ENCODE data around the gene HOXD8. TPM values are rescaled to one million over a fixed set of nuclear protein-coding genes. Genes with fewer than 3 reads are reported as not detected.

HOXD8 gene
- total RNA-seq, result not detected

- no peak for DNase-seq
Measured at GRCh38 chr2:176128982-176129796, at the start of gene HOXD8. Gene HOXD8, plus strand, starts transcription at chr2:176129705. Its CDS starts 662 bp downstream, at chr2:176130367.

- DNase-seq, result no peak
Measured at GRCh38 chr2:176079831-176080539, 49.5 kb upstream of the HOXD8 start.

GRCh38 chr2:176080540-176081375, 48.7 kb upstream of the HOXD8 start:
- DNase-seq, result no peak

DNA sequence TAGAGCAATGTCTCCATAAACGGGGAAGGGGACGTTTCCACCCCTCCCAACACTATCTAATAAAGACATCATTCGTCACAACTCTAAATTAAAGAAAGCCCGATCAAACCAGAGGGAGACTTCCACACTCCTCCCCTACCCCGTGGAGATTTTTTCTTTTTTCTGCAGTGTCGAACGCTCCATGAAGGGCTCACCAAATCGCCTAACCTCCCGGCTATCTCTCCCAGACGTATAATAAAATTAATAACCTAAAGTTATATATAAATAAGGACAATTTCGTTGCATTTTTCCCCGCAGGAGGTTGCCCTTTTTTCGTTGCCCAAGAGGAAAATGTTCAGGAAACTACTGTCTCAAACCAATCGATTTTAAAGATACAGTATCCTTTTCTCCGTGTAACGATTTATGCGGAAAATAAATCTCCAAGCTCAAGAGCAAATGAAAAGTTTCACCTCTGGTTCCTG, 48.1 kb upstream of the HOXD8 start:
- DNase-seq, result no peak

DNA sequence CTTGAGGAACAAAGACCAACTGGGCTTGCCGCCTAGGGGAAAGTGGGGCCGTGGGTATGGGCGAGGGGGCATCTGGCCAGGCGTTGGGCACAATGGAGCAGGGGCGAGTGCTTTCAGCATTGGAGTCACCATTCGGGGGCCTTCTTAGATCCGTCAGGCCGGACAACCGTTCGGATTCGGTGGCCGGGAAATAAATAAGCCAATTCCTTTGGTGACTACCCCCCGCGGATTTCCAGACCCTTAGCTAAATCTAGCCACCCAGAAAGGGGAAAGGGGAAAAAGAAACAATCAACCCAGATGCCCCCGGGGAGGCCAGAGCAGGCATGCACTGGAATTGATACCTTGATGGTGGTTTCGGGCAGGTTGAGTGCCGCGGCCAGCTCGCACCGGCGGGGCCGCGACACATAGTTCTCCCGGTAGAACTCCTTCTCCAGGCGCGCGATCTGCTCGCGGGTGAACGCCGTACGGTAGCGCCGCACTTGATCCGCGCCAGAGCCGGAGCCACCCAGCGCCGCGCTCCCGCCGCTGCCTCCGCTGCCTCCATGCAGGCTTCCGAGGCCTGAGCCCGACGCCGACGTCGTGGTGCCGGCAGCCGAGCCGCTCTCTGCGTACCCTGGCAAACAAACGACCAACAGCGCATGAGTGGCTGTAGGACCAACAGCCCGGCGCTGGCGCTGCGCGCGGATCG, 47.5 kb upstream of the HOXD8 start:
- no peak for DNase-seq

- DNase-seq, result no peak
Measured at GRCh38 chr2:176082525-176082823, 47.0 kb upstream of the HOXD8 start.

- no peak for DNase-seq
Measured at GRCh38 chr2:176082824-176083751, 46.4 kb upstream of the HOXD8 start.

DNA sequence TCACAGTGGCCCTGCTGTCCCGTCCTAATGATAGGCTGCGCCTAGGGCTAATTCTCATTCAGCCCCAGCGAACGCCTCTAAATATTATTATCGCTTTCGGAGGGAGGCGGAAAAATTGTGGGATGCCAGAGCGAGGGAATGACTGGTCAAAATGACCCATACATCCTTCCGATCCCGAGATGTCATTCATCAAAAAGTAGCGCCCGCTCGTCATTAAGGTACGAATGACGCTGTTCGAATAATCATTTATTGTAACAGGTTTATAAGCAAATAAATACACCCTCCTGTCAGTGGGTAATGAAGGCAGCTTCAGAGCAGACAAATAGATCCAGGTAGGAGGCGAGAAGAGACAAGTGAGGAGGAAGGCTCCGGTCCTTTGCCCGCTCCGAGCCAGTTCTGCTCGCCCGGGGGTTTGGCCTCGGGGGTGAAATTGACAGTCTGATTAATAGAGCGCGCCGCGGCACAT, 45.7 kb upstream of the HOXD8 start, which contains the start of gene EVX2:
Gene EVX2 (minus strand): TSS at position 167 of the 466 bp plus-strand sequence. CDS start 186 bp downstream, outside the sequence.
- DNase-seq, result no peak

GRCh38 chr2:176084611-176085119, 44.8 kb upstream of the HOXD8 start:
- DNase-seq, result no peak

- DNase-seq, result no peak
Measured at GRCh38 chr2:176085120-176085788, 44.3 kb upstream of the HOXD8 start.

GRCh38 chr2:176085861-176086771, 43.4 kb upstream of the HOXD8 start:
- no peak for DNase-seq

GRCh38 chr2:176087330-176088047, 42.0 kb upstream of the HOXD8 start:
- no peak for DNase-seq

DNA sequence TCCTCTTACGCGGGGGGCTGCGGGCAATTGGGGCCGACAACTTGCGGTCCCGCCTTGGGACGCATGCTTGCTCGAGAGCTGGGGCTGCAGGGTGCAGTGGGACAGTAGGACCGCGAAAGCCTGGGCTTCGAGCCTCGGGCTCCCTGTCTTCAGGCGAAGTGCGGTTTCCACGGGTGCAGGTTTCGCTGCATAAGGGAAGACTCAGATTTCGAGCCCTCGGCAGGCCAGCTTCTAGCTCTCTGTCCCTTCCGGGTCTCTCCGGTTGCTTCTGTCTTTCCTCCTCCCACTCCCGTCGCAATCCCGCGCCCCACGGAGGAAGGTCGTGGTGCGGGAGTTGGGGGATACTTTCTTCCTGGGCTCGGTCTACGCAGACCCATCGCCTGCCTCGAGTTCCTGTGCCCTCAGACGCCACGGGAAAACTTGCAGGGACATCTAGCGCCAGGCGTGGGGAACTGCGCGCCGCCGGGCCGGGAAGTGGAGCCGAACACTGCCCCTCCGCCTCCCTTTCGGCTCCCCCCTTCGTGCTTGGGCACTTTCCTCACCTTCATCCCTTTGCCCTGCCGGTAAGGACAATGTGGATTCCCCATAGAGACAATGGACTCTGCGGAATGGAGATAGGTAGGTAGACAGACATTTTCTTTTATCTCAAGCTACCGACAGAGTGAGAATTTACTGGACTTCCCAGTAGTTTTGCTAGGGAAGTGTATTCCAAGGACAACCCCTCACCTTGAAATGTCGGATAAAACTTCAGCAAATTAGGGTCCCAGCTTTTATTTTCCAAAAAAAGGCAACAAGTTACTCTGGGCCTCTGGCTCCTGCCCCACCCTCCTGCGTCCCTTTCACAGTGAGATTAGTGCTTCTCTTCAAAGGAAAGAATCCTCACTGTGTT, 41.2 kb upstream of the HOXD8 start:
- DNase-seq, result no peak

GRCh38 chr2:176088937-176089842, 40.3 kb upstream of the HOXD8 start:
- no peak for DNase-seq

DNA sequence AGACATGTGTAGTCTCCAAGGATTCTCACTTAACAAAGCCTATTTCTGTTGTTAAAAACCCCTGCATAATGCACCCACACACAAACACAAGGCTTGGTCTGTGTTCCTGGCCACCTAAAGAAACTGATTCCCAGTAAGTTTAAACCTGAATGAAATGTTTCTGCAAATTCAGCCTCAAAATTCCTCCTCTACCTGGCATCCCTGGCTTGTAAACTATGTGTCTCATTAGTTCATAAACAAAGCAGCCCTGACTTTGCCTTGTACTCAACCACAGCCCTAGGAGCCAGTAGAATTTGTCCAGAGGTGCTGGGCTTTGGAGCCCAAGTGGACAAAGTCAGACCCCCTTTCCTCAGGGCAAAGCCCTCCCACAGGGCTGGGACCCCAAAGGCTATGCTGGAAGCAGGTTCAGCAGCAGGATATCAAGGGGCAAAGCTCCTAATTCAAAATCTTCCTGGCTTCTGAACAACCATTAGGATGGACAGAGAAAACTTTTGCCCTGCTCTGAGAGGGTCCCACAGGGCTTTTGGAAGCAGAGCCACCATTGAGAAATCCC, 39.6 kb upstream of the HOXD8 start:
- DNase-seq, result no peak

GRCh38 chr2:176090862-176091261, 38.6 kb upstream of the HOXD8 start:
- no peak for DNase-seq

All from occipital lobe (tissue), 2 donors.